Measurements from ENCODE around the gene AKAP6.

DNA sequence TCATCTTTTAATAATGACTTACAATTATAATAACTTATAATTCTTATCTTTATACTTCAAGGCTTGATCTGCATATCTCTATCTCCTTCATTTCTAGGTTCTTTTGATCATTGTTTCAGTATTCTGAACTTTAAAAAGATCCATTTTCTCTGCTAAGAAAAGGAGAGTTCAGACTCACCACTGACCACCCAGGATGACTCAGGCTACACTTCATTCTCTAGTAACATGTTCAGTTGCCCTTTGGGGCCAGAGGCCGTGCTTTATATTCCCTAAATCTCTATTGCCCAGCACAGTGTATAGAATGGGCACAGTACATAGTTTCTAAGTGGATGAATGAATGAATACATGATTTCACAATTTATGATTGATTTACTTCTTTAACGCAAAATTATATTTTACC lies 268.7 kb downstream of the AKAP6 start:
- TF ChIP-seq, protein P1, sequence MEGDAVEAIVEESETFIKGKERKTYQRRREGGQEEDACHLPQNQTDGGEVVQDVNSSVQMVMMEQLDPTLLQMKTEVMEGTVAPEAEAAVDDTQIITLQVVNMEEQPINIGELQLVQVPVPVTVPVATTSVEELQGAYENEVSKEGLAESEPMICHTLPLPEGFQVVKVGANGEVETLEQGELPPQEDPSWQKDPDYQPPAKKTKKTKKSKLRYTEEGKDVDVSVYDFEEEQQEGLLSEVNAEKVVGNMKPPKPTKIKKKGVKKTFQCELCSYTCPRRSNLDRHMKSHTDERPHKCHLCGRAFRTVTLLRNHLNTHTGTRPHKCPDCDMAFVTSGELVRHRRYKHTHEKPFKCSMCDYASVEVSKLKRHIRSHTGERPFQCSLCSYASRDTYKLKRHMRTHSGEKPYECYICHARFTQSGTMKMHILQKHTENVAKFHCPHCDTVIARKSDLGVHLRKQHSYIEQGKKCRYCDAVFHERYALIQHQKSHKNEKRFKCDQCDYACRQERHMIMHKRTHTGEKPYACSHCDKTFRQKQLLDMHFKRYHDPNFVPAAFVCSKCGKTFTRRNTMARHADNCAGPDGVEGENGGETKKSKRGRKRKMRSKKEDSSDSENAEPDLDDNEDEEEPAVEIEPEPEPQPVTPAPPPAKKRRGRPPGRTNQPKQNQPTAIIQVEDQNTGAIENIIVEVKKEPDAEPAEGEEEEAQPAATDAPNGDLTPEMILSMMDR (IDR thresholded peaks at IDR 0.05): no peak
- TF ChIP-seq POLR2AphosphoS5 (IDR thresholded peaks at IDR 0.05) (no peak), POLR2A (IDR thresholded peaks at IDR 0.05) (no peak), EP300 (IDR thresholded peaks at IDR 0.05) (no peak)
